ENCODE measurements around the gene LRRC7.
A peak's percentile ranks its signal among the peaks of the same experiment; 100 is the strongest.

Gene LRRC7

DNA sequence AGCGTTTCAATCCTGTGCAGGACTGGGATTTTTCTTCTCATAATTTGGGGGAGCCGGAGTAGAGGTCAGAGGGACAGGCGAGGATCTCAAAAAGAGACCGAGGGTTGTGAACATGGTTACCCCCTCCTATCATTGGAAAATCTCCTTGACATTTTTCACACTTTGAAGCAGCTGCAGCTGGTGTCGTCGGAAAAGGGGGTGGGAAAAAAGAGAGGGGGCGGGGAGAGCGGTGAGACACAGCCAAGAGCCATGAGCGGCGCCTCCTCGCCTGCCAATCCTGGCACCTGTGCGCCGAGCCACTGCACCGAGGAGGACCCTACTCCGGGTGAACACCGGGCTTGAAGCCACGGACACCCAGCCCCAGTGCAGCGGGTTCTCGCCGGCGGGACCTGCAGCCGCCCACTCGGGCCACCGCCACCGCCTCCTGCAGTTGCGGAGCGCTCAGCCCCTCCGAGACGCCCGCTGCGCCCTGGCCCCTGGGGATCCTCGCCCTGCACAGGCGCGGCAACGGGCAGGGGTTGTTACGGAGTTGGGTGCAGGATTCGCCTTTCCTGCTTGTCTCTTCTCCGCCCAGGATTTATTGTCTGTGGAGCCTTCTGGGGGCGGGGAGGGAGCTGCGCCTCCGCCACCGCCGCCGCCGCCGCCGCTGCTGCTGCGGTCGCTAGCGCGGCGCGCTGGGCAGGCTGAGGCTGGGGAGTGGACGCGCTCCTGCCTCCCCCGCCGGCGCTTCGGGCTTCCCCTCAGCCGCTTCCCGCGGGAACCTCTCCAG is at the start of gene LRRC7:
TSS of gene LRRC7 (plus strand) at position 271 of the 769 bp plus-strand sequence. CDS start 718 bp downstream, outside the sequence.
- H3K9me3 ChIP-seq (ENCODE audit: insufficient read depth, low read length), result peaks cover 6% of the 10 kb centered on the region; the same call in 1 of the 2 replicates
- peak within 1 kb of the TSS; percentile 64 for H3K9ac ChIP-seq (ENCODE audit: insufficient read length, low read depth)
- H3K36me3 ChIP-seq (ENCODE audit: insufficient read depth, insufficient read length, low read length), result no peaks in the 10 kb centered on the region
- peak; percentile 32 for DNase-seq (ENCODE audit: low read depth, low spot score)
- TF ChIP-seq ZNF274 (IDR thresholded peaks at IDR 0.05; ENCODE audit: low read depth, low read length) (no peak), YY1 (IDR thresholded peaks at IDR 0.05; ENCODE audit: insufficient read depth, insufficient read length) (no peak), SUZ12 (IDR thresholded peaks at IDR 0.05; ENCODE audit: extremely low read depth, insufficient read depth, insufficient read length) (no peak)
- H3K27me3 ChIP-seq (ENCODE audit: insufficient read depth, insufficient read length), result peaks cover 70% of the 10 kb centered on the region
- H3K4me3 ChIP-seq (ENCODE audit: insufficient read length, low read depth), result peak within 1 kb of the TSS; percentile 73
- peaks cover 4% of the 10 kb centered on the region for H3K4me1 ChIP-seq (ENCODE audit: insufficient read depth, insufficient read length)

DNA sequence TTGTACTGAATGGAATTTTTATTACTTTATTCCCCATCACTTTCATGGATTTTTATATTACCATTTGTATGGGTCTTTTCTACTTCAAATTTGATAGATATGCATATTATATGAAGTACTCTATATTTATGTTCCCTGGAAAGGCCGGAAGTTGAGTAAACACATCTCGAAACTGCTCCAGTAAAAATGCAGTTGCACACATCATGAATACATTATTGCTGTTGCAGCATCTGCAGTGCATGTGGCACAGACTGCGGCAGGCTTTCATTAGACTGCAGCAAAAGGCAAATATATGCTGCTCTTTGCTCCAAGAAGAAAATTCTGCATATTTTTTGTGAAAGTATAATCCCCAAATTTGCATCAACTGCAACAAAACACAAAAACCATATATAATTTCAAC is 48.7 kb upstream of the LRRC7 start:
- Histone ChIP-seq H3K9ac (ENCODE audit: insufficient read length, low read depth) (no peak overlapping the region), H3K36me3 (ENCODE audit: insufficient read depth, insufficient read length, low read length) (no peaks in the 10 kb centered on the region), H3K9me3 (ENCODE audit: insufficient read depth, low read length) (no peaks in the 10 kb centered on the region), H3K4me3 (ENCODE audit: insufficient read length, low read depth) (no peak overlapping the region), H3K4me1 (ENCODE audit: insufficient read depth, insufficient read length) (no peaks in the 10 kb centered on the region), H3K27me3 (ENCODE audit: insufficient read depth, insufficient read length) (no peaks in the 10 kb centered on the region)
- TF ChIP-seq YY1 (IDR thresholded peaks at IDR 0.05; ENCODE audit: insufficient read depth, insufficient read length), result no peak
- no peak for TF ChIP-seq SUZ12 (IDR thresholded peaks at IDR 0.05; ENCODE audit: extremely low read depth, insufficient read depth, insufficient read length)
- no peak for TF ChIP-seq ZNF274 (IDR thresholded peaks at IDR 0.05; ENCODE audit: low read depth, low read length)
- no peak for DNase-seq (ENCODE audit: low read depth, low spot score)

DNA sequence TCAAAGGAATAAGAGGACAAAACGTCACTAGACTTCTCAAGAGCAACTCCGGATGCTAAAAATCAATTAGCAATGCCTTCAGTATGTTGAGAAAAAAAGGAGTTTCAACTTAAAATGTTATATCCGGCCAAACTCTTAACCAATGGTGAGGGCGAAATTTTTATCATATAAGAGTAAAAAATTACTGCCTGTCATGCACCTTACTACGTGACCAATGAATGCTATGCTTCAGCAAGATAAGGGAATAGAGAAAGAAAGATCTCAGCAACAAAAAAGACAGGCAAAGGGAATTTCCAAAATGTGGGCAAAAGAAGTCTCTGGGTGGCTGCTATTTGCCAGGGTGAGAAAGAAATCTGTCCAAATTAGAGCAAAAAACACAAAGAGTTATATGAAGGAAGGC is 47.4 kb upstream of the LRRC7 start:
- no peaks in the 10 kb centered on the region for H3K27me3 ChIP-seq (ENCODE audit: insufficient read depth, insufficient read length)
- no peak overlapping the region for H3K4me3 ChIP-seq (ENCODE audit: insufficient read length, low read depth)
- no peaks in the 10 kb centered on the region for H3K4me1 ChIP-seq (ENCODE audit: insufficient read depth, insufficient read length)
- TF ChIP-seq SUZ12 (IDR thresholded peaks at IDR 0.05; ENCODE audit: extremely low read depth, insufficient read depth, insufficient read length) (no peak), ZNF274 (IDR thresholded peaks at IDR 0.05; ENCODE audit: low read depth, low read length) (no peak), YY1 (IDR thresholded peaks at IDR 0.05; ENCODE audit: insufficient read depth, insufficient read length) (no peak)
- no peaks in the 10 kb centered on the region for H3K9me3 ChIP-seq (ENCODE audit: insufficient read depth, low read length)
- no peaks in the 10 kb centered on the region for H3K36me3 ChIP-seq (ENCODE audit: insufficient read depth, insufficient read length, low read length)
- no peak overlapping the region for H3K9ac ChIP-seq (ENCODE audit: insufficient read length, low read depth)
- DNase-seq (ENCODE audit: low read depth, low spot score), result no peak

DNA sequence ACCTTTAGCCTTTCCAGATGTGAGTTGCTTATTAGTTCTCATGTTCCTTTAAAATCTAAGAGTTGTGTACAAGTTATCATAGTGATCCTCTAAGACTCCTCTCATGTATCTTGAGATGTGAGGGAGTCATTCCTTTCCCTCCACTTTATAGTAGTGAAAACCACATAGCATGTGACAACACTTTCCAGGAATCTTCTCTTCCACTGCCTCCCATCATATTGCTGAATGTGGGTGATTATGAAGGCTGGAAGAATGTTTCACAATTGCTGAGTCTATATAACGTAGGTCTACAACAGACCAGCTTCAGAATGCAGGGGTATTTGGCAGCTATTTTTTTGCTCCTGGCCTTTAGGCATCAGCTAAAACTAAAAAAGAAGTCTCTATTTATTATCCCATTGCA is 44.7 kb upstream of the LRRC7 start:
- no peaks in the 10 kb centered on the region for H3K36me3 ChIP-seq (ENCODE audit: insufficient read depth, insufficient read length, low read length)
- no peaks in the 10 kb centered on the region for H3K9me3 ChIP-seq (ENCODE audit: insufficient read depth, low read length)
- no peak overlapping the region for H3K9ac ChIP-seq (ENCODE audit: insufficient read length, low read depth)
- H3K4me1 ChIP-seq (ENCODE audit: insufficient read depth, insufficient read length), result no peaks in the 10 kb centered on the region
- H3K27me3 ChIP-seq (ENCODE audit: insufficient read depth, insufficient read length), result no peaks in the 10 kb centered on the region
- TF ChIP-seq SUZ12 (IDR thresholded peaks at IDR 0.05; ENCODE audit: extremely low read depth, insufficient read depth, insufficient read length) (no peak), ZNF274 (IDR thresholded peaks at IDR 0.05; ENCODE audit: low read depth, low read length) (no peak), YY1 (IDR thresholded peaks at IDR 0.05; ENCODE audit: insufficient read depth, insufficient read length) (no peak)
- no peak overlapping the region for H3K4me3 ChIP-seq (ENCODE audit: insufficient read length, low read depth)
- no peak for DNase-seq (ENCODE audit: low read depth, low spot score)

DNA sequence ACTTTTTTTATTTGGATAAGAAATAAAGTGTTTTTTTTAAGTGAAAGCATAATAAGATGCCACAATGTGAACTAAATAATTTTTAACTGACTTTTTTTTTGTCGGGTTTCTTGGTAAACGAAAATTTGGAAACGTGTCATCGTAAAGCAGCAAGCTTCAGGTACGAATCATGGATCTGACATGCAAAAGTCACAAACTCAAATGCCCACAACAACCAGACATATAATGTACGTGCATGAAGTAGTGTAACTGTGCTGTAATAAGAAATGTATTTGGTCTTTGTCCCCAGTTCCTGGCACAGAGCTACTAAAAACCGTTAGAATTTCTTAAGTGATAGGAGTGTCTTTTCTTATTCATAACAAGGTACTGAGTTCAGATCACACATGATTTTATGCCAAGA is 44.3 kb upstream of the LRRC7 start:
- TF ChIP-seq YY1 (IDR thresholded peaks at IDR 0.05; ENCODE audit: insufficient read depth, insufficient read length) (no peak), SUZ12 (IDR thresholded peaks at IDR 0.05; ENCODE audit: extremely low read depth, insufficient read depth, insufficient read length) (no peak), ZNF274 (IDR thresholded peaks at IDR 0.05; ENCODE audit: low read depth, low read length) (no peak)
- no peaks in the 10 kb centered on the region for H3K36me3 ChIP-seq (ENCODE audit: insufficient read depth, insufficient read length, low read length)
- no peak for DNase-seq (ENCODE audit: low read depth, low spot score)
- H3K4me3 ChIP-seq (ENCODE audit: insufficient read length, low read depth), result no peak overlapping the region
- H3K4me1 ChIP-seq (ENCODE audit: insufficient read depth, insufficient read length), result no peaks in the 10 kb centered on the region
- H3K27me3 ChIP-seq (ENCODE audit: insufficient read depth, insufficient read length), result no peaks in the 10 kb centered on the region
- no peaks in the 10 kb centered on the region for H3K9me3 ChIP-seq (ENCODE audit: insufficient read depth, low read length)
- no peak overlapping the region for H3K9ac ChIP-seq (ENCODE audit: insufficient read length, low read depth)

DNA sequence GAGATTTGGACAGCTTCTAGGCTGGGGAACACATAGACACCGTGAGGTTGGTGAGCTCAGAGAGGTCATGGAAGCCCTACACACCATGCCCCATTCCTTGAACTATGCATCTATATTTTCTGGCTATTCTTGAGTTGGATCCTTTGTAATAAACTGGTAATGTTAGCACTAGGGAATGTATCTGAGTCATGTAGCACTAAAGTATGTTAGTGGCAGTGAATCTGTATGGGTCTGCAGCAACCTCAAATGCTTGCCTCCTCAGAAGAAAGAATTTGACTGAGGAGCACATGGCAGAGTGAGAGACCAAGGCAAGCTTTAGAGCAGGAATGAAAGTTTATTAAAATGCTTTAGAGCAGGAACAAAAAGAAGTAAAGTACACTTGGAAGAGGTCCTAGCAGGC is 43.7 kb upstream of the LRRC7 start:
- H3K4me1 ChIP-seq (ENCODE audit: insufficient read depth, insufficient read length), result no peaks in the 10 kb centered on the region
- TF ChIP-seq ZNF274 (IDR thresholded peaks at IDR 0.05; ENCODE audit: low read depth, low read length), result no peak
- no peak for TF ChIP-seq SUZ12 (IDR thresholded peaks at IDR 0.05; ENCODE audit: extremely low read depth, insufficient read depth, insufficient read length)
- TF ChIP-seq YY1 (IDR thresholded peaks at IDR 0.05; ENCODE audit: insufficient read depth, insufficient read length), result no peak
- no peak overlapping the region for H3K9ac ChIP-seq (ENCODE audit: insufficient read length, low read depth)
- DNase-seq (ENCODE audit: low read depth, low spot score), result no peak
- H3K4me3 ChIP-seq (ENCODE audit: insufficient read length, low read depth), result no peak overlapping the region
- no peaks in the 10 kb centered on the region for H3K9me3 ChIP-seq (ENCODE audit: insufficient read depth, low read length)
- no peaks in the 10 kb centered on the region for H3K27me3 ChIP-seq (ENCODE audit: insufficient read depth, insufficient read length)
- H3K36me3 ChIP-seq (ENCODE audit: insufficient read depth, insufficient read length, low read length), result no peaks in the 10 kb centered on the region

DNA sequence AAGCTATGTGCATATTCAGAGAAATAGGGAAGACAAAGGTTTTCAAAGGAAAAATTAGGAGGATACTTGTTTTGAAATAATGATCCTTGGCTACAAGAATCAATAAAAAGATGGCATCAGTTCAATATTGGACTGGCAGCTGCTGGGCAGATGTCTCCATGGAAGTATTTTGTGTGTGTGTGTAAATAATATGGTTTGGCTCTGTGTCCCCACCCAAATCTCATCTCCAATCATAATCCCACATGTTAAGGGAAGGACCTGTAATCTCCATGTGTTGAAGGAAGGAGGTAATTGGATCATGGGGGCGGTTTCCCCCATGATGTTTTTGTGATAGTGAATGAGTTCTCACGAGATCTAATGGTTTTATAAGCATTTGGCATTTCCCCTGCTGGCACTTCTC is 40.4 kb upstream of the LRRC7 start:
- TF ChIP-seq ZNF274 (IDR thresholded peaks at IDR 0.05; ENCODE audit: low read depth, low read length), result no peak
- TF ChIP-seq SUZ12 (IDR thresholded peaks at IDR 0.05; ENCODE audit: extremely low read depth, insufficient read depth, insufficient read length), result no peak
- no peak for TF ChIP-seq YY1 (IDR thresholded peaks at IDR 0.05; ENCODE audit: insufficient read depth, insufficient read length)
- no peak for DNase-seq (ENCODE audit: low read depth, low spot score)
- Histone ChIP-seq H3K4me1 (ENCODE audit: insufficient read depth, insufficient read length) (no peaks in the 10 kb centered on the region), H3K27me3 (ENCODE audit: insufficient read depth, insufficient read length) (no peaks in the 10 kb centered on the region), H3K9ac (ENCODE audit: insufficient read length, low read depth) (no peak overlapping the region), H3K4me3 (ENCODE audit: insufficient read length, low read depth) (no peak overlapping the region), H3K36me3 (ENCODE audit: insufficient read depth, insufficient read length, low read length) (no peaks in the 10 kb centered on the region), H3K9me3 (ENCODE audit: insufficient read depth, low read length) (no peaks in the 10 kb centered on the region)
